Neural progenitor cell (in vitro differentiated cells): Measurements from ENCODE around the gene CCNYL1.

ENCODE experiments used
- EZH2 ChIP-seq: fragments of 200-600 bp; sonication (generic); IDR thresholded peaks from 2 replicates; pipeline ENCODE4 v1.6.1; 2017; ENCODE audit warnings: antibody characterized with exemption, mild to moderate bottlenecking, moderate library complexity
- TF ChIP-seq, protein P1 (sequence below): fragments of 200-600 bp; sonication (generic); IDR thresholded peaks from 2 replicates; pipeline ENCODE4 v1.5.1; 2017; ENCODE audit warnings: antibody characterized with exemption, mild to moderate bottlenecking

DNA sequence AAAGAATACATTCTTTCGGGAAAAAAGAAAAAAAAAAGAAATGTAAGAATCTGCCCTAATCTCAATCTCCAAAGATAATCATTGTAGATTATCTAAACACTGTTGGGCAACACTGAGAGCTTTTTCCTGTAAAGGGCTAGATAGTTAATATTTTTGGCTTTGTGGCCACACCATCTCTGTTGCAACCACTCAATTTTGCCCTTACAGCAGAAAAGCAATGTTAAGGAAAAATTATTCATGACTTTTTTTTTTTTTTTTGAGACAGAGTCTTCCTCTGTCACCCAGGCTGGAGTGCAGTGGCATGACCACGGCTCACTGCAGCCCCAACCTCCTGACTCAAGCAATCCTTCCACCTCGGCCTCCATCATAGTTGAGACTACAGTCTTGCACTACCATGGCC, 75.6 kb downstream of the CCNYL1 start:
- TF ChIP-seq, protein P1, sequence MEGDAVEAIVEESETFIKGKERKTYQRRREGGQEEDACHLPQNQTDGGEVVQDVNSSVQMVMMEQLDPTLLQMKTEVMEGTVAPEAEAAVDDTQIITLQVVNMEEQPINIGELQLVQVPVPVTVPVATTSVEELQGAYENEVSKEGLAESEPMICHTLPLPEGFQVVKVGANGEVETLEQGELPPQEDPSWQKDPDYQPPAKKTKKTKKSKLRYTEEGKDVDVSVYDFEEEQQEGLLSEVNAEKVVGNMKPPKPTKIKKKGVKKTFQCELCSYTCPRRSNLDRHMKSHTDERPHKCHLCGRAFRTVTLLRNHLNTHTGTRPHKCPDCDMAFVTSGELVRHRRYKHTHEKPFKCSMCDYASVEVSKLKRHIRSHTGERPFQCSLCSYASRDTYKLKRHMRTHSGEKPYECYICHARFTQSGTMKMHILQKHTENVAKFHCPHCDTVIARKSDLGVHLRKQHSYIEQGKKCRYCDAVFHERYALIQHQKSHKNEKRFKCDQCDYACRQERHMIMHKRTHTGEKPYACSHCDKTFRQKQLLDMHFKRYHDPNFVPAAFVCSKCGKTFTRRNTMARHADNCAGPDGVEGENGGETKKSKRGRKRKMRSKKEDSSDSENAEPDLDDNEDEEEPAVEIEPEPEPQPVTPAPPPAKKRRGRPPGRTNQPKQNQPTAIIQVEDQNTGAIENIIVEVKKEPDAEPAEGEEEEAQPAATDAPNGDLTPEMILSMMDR = no peak
- no peak for TF ChIP-seq EZH2
